AG09319 (cell line): ENCODE measurements around the gene SDR9C7.
"Not testable (repeated sequence)": the region's sequence is repeated elsewhere in the genome, so short reads cannot be mapped to it uniquely, and the experiment has no call there.

ENCODE experiments used
- DNase-seq: peaks from one replicate; pipeline ENCODE4 v3.0.0-alpha.2; 2010; ENCODE audit warnings: low read depth; ENCODE audit errors: extremely low read depth
- TF ChIP-seq, protein P1 (sequence below): IDR thresholded peaks from 2 replicates; pipeline ENCODE4 v1.5.1; 2011; ENCODE audit warnings: low read depth, mild to moderate bottlenecking, inconsistent platforms, low read length, moderate library complexity

SDR9C7 gene

GRCh38 chr12:56880125-56880992 is 53.8 kb downstream of the SDR9C7 start:
- TF ChIP-seq, protein P1, sequence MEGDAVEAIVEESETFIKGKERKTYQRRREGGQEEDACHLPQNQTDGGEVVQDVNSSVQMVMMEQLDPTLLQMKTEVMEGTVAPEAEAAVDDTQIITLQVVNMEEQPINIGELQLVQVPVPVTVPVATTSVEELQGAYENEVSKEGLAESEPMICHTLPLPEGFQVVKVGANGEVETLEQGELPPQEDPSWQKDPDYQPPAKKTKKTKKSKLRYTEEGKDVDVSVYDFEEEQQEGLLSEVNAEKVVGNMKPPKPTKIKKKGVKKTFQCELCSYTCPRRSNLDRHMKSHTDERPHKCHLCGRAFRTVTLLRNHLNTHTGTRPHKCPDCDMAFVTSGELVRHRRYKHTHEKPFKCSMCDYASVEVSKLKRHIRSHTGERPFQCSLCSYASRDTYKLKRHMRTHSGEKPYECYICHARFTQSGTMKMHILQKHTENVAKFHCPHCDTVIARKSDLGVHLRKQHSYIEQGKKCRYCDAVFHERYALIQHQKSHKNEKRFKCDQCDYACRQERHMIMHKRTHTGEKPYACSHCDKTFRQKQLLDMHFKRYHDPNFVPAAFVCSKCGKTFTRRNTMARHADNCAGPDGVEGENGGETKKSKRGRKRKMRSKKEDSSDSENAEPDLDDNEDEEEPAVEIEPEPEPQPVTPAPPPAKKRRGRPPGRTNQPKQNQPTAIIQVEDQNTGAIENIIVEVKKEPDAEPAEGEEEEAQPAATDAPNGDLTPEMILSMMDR, result no peak
- DNase-seq, result no peak

DNA sequence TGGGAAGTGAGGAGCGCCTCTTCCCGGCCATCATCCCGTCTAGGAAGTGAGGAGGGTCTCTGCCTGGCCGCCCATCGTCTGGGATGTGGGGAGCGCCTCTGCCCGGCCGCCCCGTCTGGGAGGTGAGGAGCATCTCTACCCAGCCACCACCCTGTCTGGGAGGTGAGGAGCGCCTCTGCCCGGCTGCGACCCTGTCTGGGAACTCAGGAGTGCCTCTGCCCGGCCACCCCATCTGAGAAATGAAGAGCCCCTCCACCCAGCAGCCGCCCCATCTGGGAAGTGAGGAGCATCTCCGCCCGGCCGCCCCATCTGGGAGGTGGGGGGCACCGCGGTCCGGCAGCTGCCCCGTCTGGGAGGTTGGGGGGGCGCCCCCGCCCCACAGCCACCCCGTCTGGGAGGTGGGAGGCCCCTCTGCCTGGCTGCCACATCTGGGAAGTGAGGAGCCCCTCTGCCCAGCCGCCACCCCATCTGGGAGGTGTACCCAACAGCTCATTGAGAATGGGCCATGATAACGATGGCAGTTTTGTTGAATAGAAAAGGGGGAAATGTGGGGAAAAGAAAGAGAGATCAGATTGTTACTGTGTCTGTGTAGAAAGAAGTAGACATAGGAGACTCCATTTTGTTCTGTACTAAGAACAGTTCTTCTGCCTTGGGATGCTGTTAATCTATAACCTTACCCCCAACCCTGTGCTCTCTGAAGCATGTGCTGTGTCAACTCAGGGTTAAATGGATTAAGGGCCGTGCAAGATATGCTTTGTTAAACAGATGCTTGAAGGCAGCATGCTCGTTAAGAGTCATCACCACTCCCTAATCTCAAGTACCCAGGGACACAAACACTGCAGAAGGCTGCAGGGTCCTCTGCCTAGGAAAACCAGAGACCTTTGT is 54.7 kb downstream of the SDR9C7 start:
- DNase-seq, result not testable (repeated sequence)

DNA sequence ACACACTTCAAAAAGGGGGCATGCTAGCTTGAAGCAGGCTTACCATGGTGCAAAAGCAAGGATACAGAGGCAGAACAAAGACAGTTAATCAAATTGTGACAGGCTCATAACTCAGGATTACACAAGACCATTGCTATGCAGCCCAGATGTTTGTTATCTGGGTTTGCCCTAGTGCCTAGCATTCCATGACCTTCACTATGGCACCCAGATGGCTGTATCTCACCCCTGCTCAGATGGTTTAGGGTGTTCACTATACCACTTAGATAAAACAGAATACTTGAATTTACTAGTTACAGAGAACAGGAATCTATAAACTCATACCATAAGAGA is 56.2 kb downstream of the SDR9C7 start:
- TF ChIP-seq, protein P1, result no peak
- DNase-seq, result no peak

DNA sequence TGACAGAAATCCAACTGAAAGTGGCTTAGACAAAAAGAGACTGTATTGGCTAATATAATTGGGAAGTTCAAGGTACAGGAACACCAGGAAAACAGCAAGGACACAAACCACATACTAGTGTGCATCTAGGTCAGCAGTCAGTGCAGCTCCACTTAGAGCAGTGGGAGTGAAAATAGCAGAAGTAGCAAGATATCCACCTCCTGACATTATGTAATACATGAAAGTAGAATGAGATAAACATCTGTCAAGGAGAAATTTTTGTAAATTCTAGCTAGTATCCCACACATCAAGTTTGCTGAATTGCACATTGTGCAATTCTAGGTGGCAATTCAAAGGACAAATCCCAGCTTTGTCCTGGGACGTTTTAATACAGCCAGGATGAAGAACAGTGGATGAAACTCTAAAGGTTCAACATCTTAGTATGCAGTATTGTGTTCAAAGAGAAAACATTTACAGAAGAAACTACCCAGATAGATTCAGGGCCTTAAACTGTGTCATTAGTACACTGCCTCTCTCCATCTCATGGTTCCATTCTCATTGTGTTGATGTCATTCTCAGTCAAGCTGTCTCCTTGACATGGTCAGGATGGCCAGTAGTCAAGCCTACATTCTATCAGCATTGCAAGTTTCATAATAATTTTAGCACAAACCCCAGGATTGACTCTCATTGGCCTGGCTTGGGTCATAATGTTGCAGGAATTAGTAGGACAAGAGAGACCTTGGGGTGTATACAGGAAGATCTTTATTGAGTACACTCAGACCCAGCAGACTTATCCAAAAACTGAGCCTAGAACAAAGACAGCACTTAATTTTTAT is 56.8 kb downstream of the SDR9C7 start:
- DNase-seq, result no peak
- TF ChIP-seq, protein P1, result no peak

DNA sequence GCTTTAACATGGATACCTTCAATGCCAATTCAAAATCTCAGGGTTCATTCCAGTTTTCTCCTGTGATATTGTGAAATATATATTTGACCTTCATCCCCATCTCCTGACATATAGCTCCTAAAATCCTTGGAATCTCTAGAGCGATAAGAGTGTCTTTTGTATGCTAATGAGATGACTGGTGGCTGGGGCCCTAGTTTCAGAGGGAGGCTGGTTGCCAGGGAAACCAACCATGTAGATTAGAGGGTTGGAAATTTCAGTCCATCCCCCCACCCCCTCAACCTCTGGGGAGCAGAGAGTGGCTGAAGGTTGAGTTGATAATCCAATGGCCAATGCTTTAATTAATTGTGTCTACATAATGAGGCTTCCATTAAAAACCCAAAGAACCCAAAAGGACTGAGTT is 59.4 kb downstream of the SDR9C7 start:
- TF ChIP-seq, protein P1, result no peak
- no peak for DNase-seq

GRCh38 chr12:56873382-56873781 is 60.8 kb downstream of the SDR9C7 start:
- DNase-seq, result no peak
- TF ChIP-seq, protein P1, result no peak
